Panc1 (cell line): Measurements from ENCODE around the gene FPR1. TPM values are rescaled to one million over a fixed set of nuclear protein-coding genes. Genes with fewer than 3 reads are reported as not detected.

Experiments
- ATAC-seq: fragments of 200-7000 bp; cut with Tn5 transposase; 2 replicates; pipeline ENCODE4 v1.9.1; 2020; ENCODE audit warnings: mild to moderate bottlenecking, moderate library complexity
- BruUV-seq: library from RNA; stranded (reverse); fragments of 400-500 nt; replicated peaks from 2 replicates; lab custom pipeline; 2021; lab: Mats Ljungman, UMichigan
- CTCF ChIA-PET: fragments of 300-600 bp; sonication (Branson Sonifier 250); formaldehyde crosslinking; loops from one replicate; lab custom pipeline; 2022; ENCODE audit warnings: antibody characterized with exemption; lab: Charles Lee
- POLR2A ChIA-PET: fragments of 300-600 bp; sonication (Branson Sonifier 250); formaldehyde crosslinking; loops from one replicate; lab custom pipeline; 2022; ENCODE audit warnings: antibody characterized with exemption; lab: Charles Lee
- DNase-seq: peaks from one replicate; pipeline ENCODE4 v3.0.0-alpha.2; 2010; ENCODE audit warnings: low read depth, low spot score
- H3K27ac ChIP-seq: 2 replicates; pipeline ENCODE4 v1.5.1; 2011; ENCODE audit warnings: mild to moderate bottlenecking, low read length, inconsistent platforms
- H3K27me3 ChIP-seq: fragments of 200-500 bp; sonication (Bioruptor generic); 2 replicates; pipeline ENCODE4 v1.6.0; 2014; ENCODE audit warnings: low read length, inconsistent platforms; ENCODE audit not compliant: control insufficient read depth, insufficient read depth
- H3K36me3 ChIP-seq: fragments of 200-500 bp; sonication (Bioruptor generic); 2 replicates; pipeline ENCODE4 v1.5.1; 2014; ENCODE audit warnings: inconsistent platforms, mild to moderate bottlenecking, low read length, moderate library complexity; ENCODE audit not compliant: control insufficient read depth, insufficient read depth
- H3K4me1 ChIP-seq: 2 replicates; pipeline ENCODE4 v1.5.1; 2011; ENCODE audit warnings: inconsistent platforms, mild to moderate bottlenecking, low read length, moderate library complexity; ENCODE audit not compliant: control insufficient read depth, insufficient read depth
- H3K4me3 ChIP-seq, 2 experiments: 2 replicates each; pipeline ENCODE4 v1.5.1; 2011 to 2012; ENCODE audit warnings: low read depth in 2 of 2, low read length in 2 of 2, mild to moderate bottlenecking in 2 of 2, inconsistent platforms in 1 of 2, moderate library complexity in 1 of 2
- H3K9me3 ChIP-seq: fragments of 200-500 bp; sonication (Bioruptor generic); 2 replicates; pipeline ENCODE4 v1.5.1; 2014; ENCODE audit warnings: low read depth, mild to moderate bottlenecking, inconsistent platforms, low read length, moderate library complexity; ENCODE audit not compliant: control insufficient read depth, insufficient read depth
- POLR2AphosphoS5 ChIP-seq: IDR thresholded peaks from 2 replicates; pipeline ENCODE4 v1.6.1; 2012; ENCODE audit warnings: mild to moderate bottlenecking, low read depth, low read length, moderate library complexity
- REST ChIP-seq, 2 experiments: IDR thresholded peaks; 2 replicates each; pipeline ENCODE4 v1.6.1; 2011 to 2012; ENCODE audit warnings: low read depth in 2 of 2, control low read depth in 1 of 2, low read length in 1 of 2, mild to moderate bottlenecking in 1 of 2, moderate library complexity in 1 of 2; ENCODE audit not compliant: insufficient read depth in 1 of 2
- SIN3A ChIP-seq: IDR thresholded peaks from 2 replicates; pipeline ENCODE4 v1.6.1; 2012; ENCODE audit warnings: low read depth, mild to moderate bottlenecking, low read length, moderate library complexity, borderline replicate concordance; ENCODE audit not compliant: insufficient read depth
- TCF7L2 ChIP-seq: IDR thresholded peaks from 2 replicates; pipeline ENCODE4 v1.6.1; 2011; ENCODE audit warnings: mild to moderate bottlenecking, low read depth, low read length, inconsistent platforms
- in situ Hi-C: cut with HindIII; loops from 2 replicates; pipeline ENCODE4 v1.10.0; 2016; ENCODE audit warnings: low sequenced_read_pairs, low pct_unique_long_range_greater_than_20kb
- intact Hi-C: fragments of 100-400 bp; cut with micrococcal nuclease; formaldehyde crosslinking; loops from one replicate; pipeline ENCODE4 v1.10.0; 2022; ENCODE audit not compliant: unreplicated experiment
- total RNA-seq: library from RNA; stranded (reverse); gene quantifications from one replicate; pipeline ENCODE4 v1.2.1, GENCODE V29; 2021; ENCODE audit not compliant: unreplicated experiment
- TF ChIP-seq, protein P1 (sequence below): fragments of 450-650 bp; IDR thresholded peaks from 2 replicates; pipeline ENCODE4 v1.5.1; 2017; ENCODE audit warnings: mild to moderate bottlenecking

The FPR1 gene
- total RNA-seq, 1 experiment from 2014 or later = not detected

- H3K4me3 ChIP-seq = no peak overlapping the region
- intact Hi-C loops (no loop called here), in situ Hi-C loops (no loop called here)
- ChIA-PET CTCF (no interaction called here), POLR2A (no interaction called here)
- no peaks in the 10 kb centered on the region for H3K9me3 ChIP-seq
- DNase-seq (no peak), ATAC-seq (no peak)
- H3K4me1 ChIP-seq = no peaks in the 10 kb centered on the region
- no TSS peak for BruUV-seq
- no peaks in the 10 kb centered on the region for H3K36me3 ChIP-seq
- no peak overlapping the region for H3K27ac ChIP-seq
- no peaks in the 10 kb centered on the region; the same call in 1 of the 2 replicates for H3K27me3 ChIP-seq
- TF ChIP-seq SIN3A (no peak), REST (IDR thresholded peaks at IDR 0.05; ENCODE audit: insufficient read depth in 1 of 2, low read depth in 2 of 2, low read length in 1 of 2) (no peak), TCF7L2 (no peak), POLR2AphosphoS5 (no peak)
- TF ChIP-seq, protein P1, sequence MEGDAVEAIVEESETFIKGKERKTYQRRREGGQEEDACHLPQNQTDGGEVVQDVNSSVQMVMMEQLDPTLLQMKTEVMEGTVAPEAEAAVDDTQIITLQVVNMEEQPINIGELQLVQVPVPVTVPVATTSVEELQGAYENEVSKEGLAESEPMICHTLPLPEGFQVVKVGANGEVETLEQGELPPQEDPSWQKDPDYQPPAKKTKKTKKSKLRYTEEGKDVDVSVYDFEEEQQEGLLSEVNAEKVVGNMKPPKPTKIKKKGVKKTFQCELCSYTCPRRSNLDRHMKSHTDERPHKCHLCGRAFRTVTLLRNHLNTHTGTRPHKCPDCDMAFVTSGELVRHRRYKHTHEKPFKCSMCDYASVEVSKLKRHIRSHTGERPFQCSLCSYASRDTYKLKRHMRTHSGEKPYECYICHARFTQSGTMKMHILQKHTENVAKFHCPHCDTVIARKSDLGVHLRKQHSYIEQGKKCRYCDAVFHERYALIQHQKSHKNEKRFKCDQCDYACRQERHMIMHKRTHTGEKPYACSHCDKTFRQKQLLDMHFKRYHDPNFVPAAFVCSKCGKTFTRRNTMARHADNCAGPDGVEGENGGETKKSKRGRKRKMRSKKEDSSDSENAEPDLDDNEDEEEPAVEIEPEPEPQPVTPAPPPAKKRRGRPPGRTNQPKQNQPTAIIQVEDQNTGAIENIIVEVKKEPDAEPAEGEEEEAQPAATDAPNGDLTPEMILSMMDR = no peak
These were observed 32.3 kb downstream of the FPR1 start for GRCh38 chr19:51719251-51719988.

DNA sequence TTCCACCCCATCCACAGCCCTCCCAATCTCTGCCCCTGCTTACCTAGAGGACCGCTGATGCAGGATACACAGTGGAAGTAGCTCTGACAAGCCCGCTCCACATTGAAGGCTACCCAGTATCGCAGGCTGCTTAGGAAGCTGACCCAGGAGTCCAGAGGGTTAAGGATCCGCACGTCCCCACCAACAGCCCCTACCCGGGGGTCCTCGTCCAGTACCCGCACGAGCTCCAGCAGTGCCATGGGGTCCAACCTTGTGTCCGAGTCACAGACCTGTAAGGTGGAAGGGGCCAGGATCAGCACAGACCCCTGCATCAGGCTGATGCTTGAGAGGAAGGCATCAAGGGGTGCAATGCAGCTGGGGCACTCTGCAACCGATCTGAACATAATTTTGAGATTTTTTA, 34.8 kb downstream of the FPR1 start:
- ATAC-seq (no peak), DNase-seq (no peak)
- TF ChIP-seq REST (IDR thresholded peaks at IDR 0.05; ENCODE audit: insufficient read depth in 1 of 2, low read depth in 2 of 2, low read length in 1 of 2) (no peak), TCF7L2 (no peak), SIN3A (no peak), POLR2AphosphoS5 (no peak)
- TF ChIP-seq, protein P1 = no peak
- Histone ChIP-seq H3K27ac (no peak overlapping the region), H3K4me1 (no peaks in the 10 kb centered on the region), H3K4me3 (no peak overlapping the region), H3K9me3 (no peaks in the 10 kb centered on the region), H3K27me3 (no peaks in the 10 kb centered on the region; the same call in 1 of the 2 replicates), H3K36me3 (no peaks in the 10 kb centered on the region)
- CTCF ChIA-PET = no interaction called here
- POLR2A ChIA-PET = no interaction called here
- BruUV-seq = no TSS peak
- intact Hi-C loops = no loop called here
- in situ Hi-C loops = no loop called here
